HTR-8/SVneo (cell line): Measurements from ENCODE around the gene TRIO.
A peak's percentile ranks its signal among the peaks of the same experiment; 100 is the strongest.
"Not testable (repeated sequence)": the region's sequence is repeated elsewhere in the genome, so short reads cannot be mapped to it uniquely, and the experiment has no call there.

Source experiments
- DNase-seq: peaks from one replicate; pipeline ENCODE4 v3.0.0; 2011; ENCODE audit warnings: low spot score, mixed read lengths; ENCODE audit not compliant: insufficient read length
- FAIRE-seq: peaks from 2 replicates; lab custom pipeline; 2011; peaks lifted over from hg19 to GRCh38; lab: Jason Lieb, UNC

The TRIO gene

GRCh38 chr5:14201325-14202045 is 58.3 kb downstream of the TRIO start:
- FAIRE-seq (no peak), DNase-seq (no peak)

GRCh38 chr5:14202462-14202861 is 59.3 kb downstream of the TRIO start:
- FAIRE-seq (no peak), DNase-seq (no peak)

GRCh38 chr5:14204011-14204670 is 61.0 kb downstream of the TRIO start:
- DNase-seq (no peak), FAIRE-seq (no peak)

GRCh38 chr5:14204785-14205321 is 61.7 kb downstream of the TRIO start:
- FAIRE-seq (no peak), DNase-seq (peak; percentile 66)

- FAIRE-seq (no peak), DNase-seq (no peak)
Measured at GRCh38 chr5:14206028-14206725, 63.0 kb downstream of the TRIO start.

- peak; percentile 96 for FAIRE-seq
- not testable (repeated sequence) for DNase-seq
Measured at GRCh38 chr5:14207428-14207827, 64.3 kb downstream of the TRIO start.

- peak; percentile 73 for FAIRE-seq
- peak; percentile 56 for DNase-seq
Measured at GRCh38 chr5:14208071-14209021, 65.2 kb downstream of the TRIO start.

GRCh38 chr5:14209222-14209822 is 66.2 kb downstream of the TRIO start:
- DNase-seq (no peak), FAIRE-seq (no peak)

GRCh38 chr5:14209836-14210235 is 66.7 kb downstream of the TRIO start:
- DNase-seq (no peak), FAIRE-seq (no peak)

- no peak for FAIRE-seq
- no peak for DNase-seq
Measured at GRCh38 chr5:14210729-14211128, 67.6 kb downstream of the TRIO start.

GRCh38 chr5:14211818-14212803 is 69.0 kb downstream of the TRIO start:
- no peak for DNase-seq
- no peak for FAIRE-seq

- FAIRE-seq: no peak
- DNase-seq: no peak
Measured at GRCh38 chr5:14212838-14213237, 69.7 kb downstream of the TRIO start.

GRCh38 chr5:14213253-14213652 is 70.1 kb downstream of the TRIO start:
- FAIRE-seq (no peak), DNase-seq (no peak)

- FAIRE-seq (peak; percentile 42), DNase-seq (no peak)
Measured at GRCh38 chr5:14213813-14214585, 70.9 kb downstream of the TRIO start.

GRCh38 chr5:14215901-14216300 is 72.8 kb downstream of the TRIO start:
- FAIRE-seq: peak; percentile 49

GRCh38 chr5:14216372-14216771 is 73.2 kb downstream of the TRIO start:
- FAIRE-seq: peak; percentile 72
- DNase-seq: no peak

More at GRCh38 chr5:14215901-14216300, 72.8 kb downstream of the TRIO start:
- DNase-seq: no peak

- DNase-seq (no peak), FAIRE-seq (peak; percentile 9)
Measured at GRCh38 chr5:14216902-14217301, 73.8 kb downstream of the TRIO start.
